Activated naive CD4-positive, alpha-beta T cell treated with anti-CD3 and anti-CD28 coated beads for 36 hours (primary cell): Measurements from ENCODE around the gene NCKAP5. TPM values are rescaled to one million over a fixed set of nuclear protein-coding genes. Genes with fewer than 3 reads are reported as not detected.

Experiments
- CTCF ChIA-PET: fragments of 350-600 bp; sonication (Branson Sonifier 250); formaldehyde crosslinking; loops from one replicate; lab custom pipeline; 2021; ENCODE audit warnings: antibody characterized with exemption; lab: Charles Lee
- DNase-seq: peaks from one replicate; pipeline ENCODE4 v3.0.0-alpha.2; 2020
- H3K27ac Mint-ChIP-seq: one replicate; pipeline ENCODE4 v1.8.0; 2021; ENCODE audit warnings: mild to moderate bottlenecking, mixed read lengths
- H3K27me3 Mint-ChIP-seq: one replicate; pipeline ENCODE4 v1.8.0; 2021; ENCODE audit warnings: low read depth, mixed read lengths
- H3K36me3 Mint-ChIP-seq: one replicate; pipeline ENCODE4 v1.8.0; 2021; ENCODE audit warnings: low read depth, mixed read lengths
- H3K4me1 Mint-ChIP-seq: one replicate; pipeline ENCODE4 v1.8.0; 2021; ENCODE audit warnings: low read depth, mixed read lengths
- H3K4me3 Mint-ChIP-seq: one replicate; pipeline ENCODE4 v1.8.0; 2021; ENCODE audit warnings: mild to moderate bottlenecking, moderate library complexity, mixed read lengths
- H3K9me3 Mint-ChIP-seq: one replicate; pipeline ENCODE4 v1.8.0; 2021; ENCODE audit warnings: mixed read lengths
- intact Hi-C: fragments of 100-400 bp; cut with micrococcal nuclease; formaldehyde crosslinking; loops from one replicate; pipeline ENCODE4 v1.15.1; 2023
- total RNA-seq, 2 experiments: library from RNA; stranded (reverse); gene quantifications; one replicate each; pipeline ENCODE4 v1.2.3, GENCODE V29; 2021

NCKAP5 gene
- not detected for total RNA-seq

DNA sequence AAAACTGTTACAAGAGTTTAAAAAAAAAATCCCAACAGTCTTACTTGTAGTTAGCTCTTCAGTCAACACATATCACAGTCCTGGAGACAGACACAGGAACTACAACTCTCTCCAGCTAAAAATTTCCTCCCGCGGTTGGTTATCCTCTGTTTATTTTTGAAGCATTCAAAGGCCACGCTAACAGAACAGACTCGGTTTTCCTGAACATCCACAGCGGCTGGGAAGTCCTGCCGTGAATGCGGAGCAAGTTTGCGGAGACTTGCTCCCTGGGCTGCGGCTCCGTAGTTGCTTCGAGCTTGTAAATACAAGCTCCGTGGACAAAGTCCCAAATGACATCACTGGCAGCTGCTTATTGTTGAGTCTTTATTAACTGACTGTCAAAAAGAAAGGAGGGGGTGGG lies at the start of gene NCKAP5:
Gene NCKAP5, minus strand, starts transcription at position 292 of the 400 bp plus-strand sequence. CDS start 50,937 bp downstream, outside the sequence.
- Mint-ChIP-seq H3K4me1 (no peaks in the 10 kb centered on the region), H3K4me3 (no peak within 1 kb of the TSS), H3K36me3 (no peaks in the 10 kb centered on the region), H3K9me3 (no peaks in the 10 kb centered on the region), H3K27ac (no peak within 1 kb of the TSS), H3K27me3 (peaks cover 22% of the 10 kb centered on the region)
- intact Hi-C loops = no loop called here
- CTCF ChIA-PET = no interaction called here
- DNase-seq = no peak

DNA sequence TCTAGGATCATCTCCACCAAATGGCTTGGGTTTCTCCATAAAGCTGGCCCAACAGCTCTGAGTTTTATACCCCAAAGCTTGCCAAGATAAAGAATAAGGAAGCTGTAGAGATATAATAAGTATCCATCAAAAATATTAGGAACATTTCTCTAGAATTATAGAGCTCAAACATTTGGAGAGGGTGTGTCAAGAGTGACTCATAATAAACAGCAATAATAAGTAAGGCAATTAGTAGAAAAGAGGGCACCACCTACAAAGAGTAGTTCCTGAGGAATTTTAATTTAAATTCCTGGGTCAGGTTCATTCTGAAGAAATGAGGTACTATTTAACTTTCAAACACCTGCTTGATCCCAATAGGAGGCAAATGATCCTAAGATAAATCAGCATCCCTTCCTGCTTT lies 41.4 kb upstream of the NCKAP5 start:
- H3K27me3 Mint-ChIP-seq = peaks cover 6% of the 10 kb centered on the region
- H3K9me3 Mint-ChIP-seq = no peaks in the 10 kb centered on the region
- CTCF ChIA-PET = no interaction called here
- no peak overlapping the region for H3K4me3 Mint-ChIP-seq
- intact Hi-C loops = no loop called here
- no peaks in the 10 kb centered on the region for H3K36me3 Mint-ChIP-seq
- H3K27ac Mint-ChIP-seq = no peak overlapping the region
- no peak for DNase-seq
- H3K4me1 Mint-ChIP-seq = no peaks in the 10 kb centered on the region

DNA sequence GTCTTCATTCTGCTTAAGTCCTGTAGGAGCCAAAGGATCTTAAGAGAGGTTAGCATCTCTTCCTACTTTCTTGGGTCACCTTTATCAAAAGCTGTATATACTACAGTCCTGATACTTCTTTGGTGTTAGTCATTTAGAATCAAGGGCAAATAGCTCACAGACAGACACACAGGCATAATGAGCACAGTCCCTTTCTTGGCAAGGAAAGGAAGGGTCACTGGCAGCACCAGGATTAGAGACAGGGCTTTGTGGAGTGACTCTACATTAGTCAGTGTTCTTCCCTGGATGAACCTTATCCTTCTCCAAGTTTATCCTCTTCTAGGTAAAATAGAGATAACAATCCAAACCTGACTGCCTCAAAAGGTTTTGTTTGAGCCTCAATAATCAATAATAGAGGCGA lies 40.0 kb upstream of the NCKAP5 start:
- no peak for DNase-seq
- intact Hi-C loops = no loop called here
- Mint-ChIP-seq H3K27ac (no peak overlapping the region), H3K27me3 (peaks cover 6% of the 10 kb centered on the region), H3K9me3 (no peaks in the 10 kb centered on the region), H3K4me1 (no peaks in the 10 kb centered on the region), H3K4me3 (no peak overlapping the region), H3K36me3 (no peaks in the 10 kb centered on the region)
- CTCF ChIA-PET = no interaction called here

DNA sequence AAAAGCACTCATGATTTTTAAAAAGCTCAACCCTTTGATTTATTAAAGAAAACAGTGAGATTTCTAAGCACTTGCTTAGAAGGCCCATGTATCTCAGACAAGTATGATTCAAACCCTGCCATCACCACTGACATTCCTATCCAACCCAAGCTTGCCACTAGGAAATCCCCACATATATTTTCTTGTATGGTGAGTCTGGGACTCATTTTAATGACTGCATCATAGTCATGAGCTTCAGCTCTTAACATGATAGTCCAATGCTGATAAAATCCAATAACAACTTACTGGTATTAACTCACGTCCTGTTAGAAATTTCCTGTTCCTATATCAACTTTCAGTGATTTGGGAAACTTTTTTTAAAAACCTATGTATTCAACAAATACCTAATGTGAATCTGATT lies 39.4 kb upstream of the NCKAP5 start:
- no peaks in the 10 kb centered on the region for H3K4me1 Mint-ChIP-seq
- peaks cover 6% of the 10 kb centered on the region for H3K27me3 Mint-ChIP-seq
- no peak overlapping the region for H3K4me3 Mint-ChIP-seq
- no peaks in the 10 kb centered on the region for H3K9me3 Mint-ChIP-seq
- DNase-seq = no peak
- CTCF ChIA-PET = no interaction called here
- no peak overlapping the region for H3K27ac Mint-ChIP-seq
- no peaks in the 10 kb centered on the region for H3K36me3 Mint-ChIP-seq
- intact Hi-C loops = no loop called here

DNA sequence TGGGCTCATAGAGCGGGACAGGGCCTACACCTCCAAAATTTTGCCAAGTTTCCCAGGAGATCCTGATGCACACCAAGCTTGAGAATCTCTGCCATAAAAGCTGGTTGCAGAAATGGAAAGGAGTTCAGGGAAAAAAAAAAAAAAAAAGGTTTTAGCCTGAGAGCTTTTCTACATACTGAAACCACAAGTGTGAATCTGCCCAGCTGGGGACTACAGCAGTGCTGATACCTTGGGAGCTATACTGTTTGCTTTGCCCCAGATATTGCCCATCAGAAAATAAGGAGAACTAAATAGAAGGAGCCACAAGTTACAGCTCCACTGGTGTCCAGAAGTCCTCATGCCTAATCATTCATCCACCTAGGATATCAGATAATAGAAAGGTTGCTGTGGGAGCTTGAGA lies 38.4 kb upstream of the NCKAP5 start:
- Mint-ChIP-seq H3K27ac (no peak overlapping the region), H3K27me3 (peaks cover 6% of the 10 kb centered on the region), H3K9me3 (no peaks in the 10 kb centered on the region)

DNA sequence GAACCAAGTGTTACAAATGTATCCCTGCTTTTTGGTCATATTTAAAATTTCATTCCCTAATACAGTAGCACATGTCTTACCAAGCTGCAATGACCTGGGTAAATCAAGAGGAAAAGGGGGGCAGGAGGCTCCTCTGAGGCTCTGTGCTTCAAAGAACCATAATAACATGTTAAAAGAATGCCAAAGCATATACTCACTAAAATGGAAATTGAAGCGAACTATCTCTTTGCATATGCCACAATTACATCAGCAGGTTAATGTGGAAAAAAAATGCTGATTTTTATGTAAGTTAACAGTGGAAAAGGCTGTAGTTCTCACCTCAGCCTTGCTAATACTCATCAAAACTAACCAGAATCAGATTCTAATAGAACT lies 37.5 kb upstream of the NCKAP5 start:
- H3K27ac Mint-ChIP-seq = no peak overlapping the region
- H3K36me3 Mint-ChIP-seq = no peaks in the 10 kb centered on the region
- CTCF ChIA-PET = no interaction called here
- DNase-seq = no peak
- H3K4me1 Mint-ChIP-seq = no peaks in the 10 kb centered on the region
- peaks cover 3% of the 10 kb centered on the region for H3K27me3 Mint-ChIP-seq
- H3K9me3 Mint-ChIP-seq = no peaks in the 10 kb centered on the region
- intact Hi-C loops = no loop called here
- H3K4me3 Mint-ChIP-seq = no peak overlapping the region

More for the DNA sequence above, 38.4 kb upstream of the NCKAP5 start:
- no peak for DNase-seq
- no peak overlapping the region for H3K4me3 Mint-ChIP-seq
- CTCF ChIA-PET = no interaction called here
- no peaks in the 10 kb centered on the region for H3K36me3 Mint-ChIP-seq
- H3K4me1 Mint-ChIP-seq = no peaks in the 10 kb centered on the region
- intact Hi-C loops = no loop called here

DNA sequence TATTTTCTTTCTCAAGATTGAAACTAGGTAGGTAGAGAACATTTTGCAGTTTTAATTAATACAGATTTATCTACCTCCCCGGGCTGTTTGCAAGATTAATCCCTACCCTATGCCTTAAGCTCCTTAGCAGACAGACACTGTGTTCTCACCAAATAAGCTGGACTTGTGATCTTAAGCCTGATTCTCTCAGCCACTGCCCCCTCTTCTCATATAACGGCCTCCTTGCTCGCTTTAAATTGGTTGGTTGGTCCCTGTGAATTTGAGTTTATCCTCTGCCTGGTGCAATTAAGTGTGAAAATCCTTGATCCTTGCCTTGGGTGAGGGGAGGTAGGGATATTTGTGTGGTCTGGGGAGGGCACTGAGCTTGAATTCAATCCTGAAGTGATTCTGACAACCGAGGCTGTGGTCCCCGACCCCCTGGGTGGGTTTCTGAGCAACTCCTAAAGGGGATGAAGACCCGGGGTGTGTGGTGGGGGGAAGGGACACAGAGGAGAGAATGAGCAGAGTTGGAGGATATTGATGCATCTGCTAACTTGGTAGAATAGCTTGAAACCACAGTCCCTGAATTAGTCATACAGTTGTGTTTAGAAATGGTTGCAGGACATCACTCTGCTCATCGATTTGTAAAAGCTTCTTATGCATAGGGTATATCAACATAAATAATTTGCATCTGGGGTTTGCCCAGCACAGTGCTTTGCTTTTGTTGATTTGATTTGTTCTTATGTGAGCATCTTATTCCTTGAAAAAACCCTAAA lies 36.9 kb upstream of the NCKAP5 start:
- DNase-seq = no peak
- no peaks in the 10 kb centered on the region for H3K36me3 Mint-ChIP-seq
- H3K4me3 Mint-ChIP-seq = no peak overlapping the region
- peaks cover 3% of the 10 kb centered on the region for H3K27me3 Mint-ChIP-seq
- intact Hi-C loops = no loop called here
- no peaks in the 10 kb centered on the region for H3K4me1 Mint-ChIP-seq
- H3K9me3 Mint-ChIP-seq = no peaks in the 10 kb centered on the region
- CTCF ChIA-PET = no interaction called here
- H3K27ac Mint-ChIP-seq = no peak overlapping the region

DNA sequence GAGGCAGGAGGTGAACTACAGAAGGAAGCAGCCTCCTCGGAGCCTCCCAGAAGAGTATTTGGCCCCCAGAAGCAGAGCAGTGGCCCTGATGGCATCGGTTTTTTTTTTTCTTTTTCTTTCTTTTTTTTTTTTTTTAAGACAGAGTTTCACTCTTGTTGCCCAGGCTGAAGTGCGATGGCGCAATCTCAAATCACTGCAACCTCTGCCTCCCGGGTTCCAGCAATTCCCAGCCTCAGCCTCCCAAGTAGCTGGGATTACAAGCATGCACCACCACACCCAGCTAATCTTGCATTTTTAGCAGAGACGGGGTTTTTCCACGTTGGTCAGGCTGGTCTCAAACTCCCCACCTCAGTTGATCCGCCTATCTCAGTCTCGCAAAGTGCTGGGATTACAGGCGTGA lies 34.8 kb upstream of the NCKAP5 start:
- intact Hi-C loops = no loop called here
- H3K4me3 Mint-ChIP-seq = no peak overlapping the region
- CTCF ChIA-PET = no interaction called here
- H3K27ac Mint-ChIP-seq = no peak overlapping the region
- DNase-seq = no peak
- peaks cover 3% of the 10 kb centered on the region for H3K27me3 Mint-ChIP-seq
- H3K36me3 Mint-ChIP-seq = no peaks in the 10 kb centered on the region
- H3K4me1 Mint-ChIP-seq = no peaks in the 10 kb centered on the region
- H3K9me3 Mint-ChIP-seq = no peaks in the 10 kb centered on the region

DNA sequence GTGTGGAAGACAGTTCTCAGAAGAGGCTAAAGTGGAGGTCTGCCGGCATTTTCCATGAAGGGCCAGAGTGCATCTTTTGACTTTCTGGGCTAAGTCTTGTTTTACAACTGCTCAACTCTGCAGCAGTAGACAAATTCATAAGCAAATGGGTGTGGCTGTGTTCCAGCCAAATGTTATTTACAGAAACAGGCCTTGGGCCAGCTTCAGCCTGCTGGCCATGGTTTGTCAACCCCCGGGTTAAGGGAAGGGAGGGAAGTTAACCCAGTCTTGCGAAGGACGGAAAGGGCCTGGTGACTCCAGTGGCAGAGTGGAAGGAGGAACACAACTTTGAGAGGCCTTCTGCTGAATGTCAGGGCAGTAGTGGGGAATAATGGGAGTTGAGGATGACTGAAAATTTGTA lies 34.3 kb upstream of the NCKAP5 start:
- Mint-ChIP-seq H3K36me3 (no peaks in the 10 kb centered on the region), H3K4me1 (no peaks in the 10 kb centered on the region), H3K9me3 (no peaks in the 10 kb centered on the region), H3K4me3 (no peak overlapping the region), H3K27ac (no peak overlapping the region), H3K27me3 (peaks cover 3% of the 10 kb centered on the region)
- CTCF ChIA-PET = no interaction called here
- intact Hi-C loops = no loop called here
- no peak for DNase-seq

DNA sequence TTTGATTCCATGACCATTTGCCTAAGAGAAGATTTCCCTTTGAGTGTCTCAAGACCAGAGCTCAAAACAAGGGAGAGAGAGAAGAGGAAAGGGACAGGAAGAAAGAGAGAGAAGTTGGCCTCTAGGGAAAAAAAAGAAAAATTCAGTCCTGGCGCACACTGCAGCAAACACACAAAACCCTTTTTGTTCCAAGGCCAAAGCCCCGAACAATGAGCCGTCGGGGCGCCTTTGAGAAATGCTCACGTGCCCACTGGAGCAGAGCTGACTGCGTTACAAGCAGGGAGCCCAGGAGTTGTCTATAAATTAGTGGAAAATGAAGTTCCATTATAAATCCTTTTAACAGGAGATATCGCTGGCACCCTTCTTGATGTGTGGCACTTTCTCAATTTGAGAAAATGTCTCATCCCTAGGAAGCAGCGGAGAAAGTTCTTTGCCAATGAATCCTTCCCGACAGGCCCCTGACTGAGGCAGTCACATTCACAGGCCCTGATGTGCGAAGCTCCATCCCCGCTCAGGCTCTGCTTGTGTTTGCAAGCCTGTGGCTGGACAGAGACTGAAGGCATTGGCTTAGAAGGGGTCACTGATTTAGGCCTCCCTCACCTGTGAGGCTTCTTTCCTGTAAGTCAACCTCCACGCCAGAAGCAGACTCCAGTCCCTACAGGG lies 32.1 kb upstream of the NCKAP5 start:
- Mint-ChIP-seq H3K36me3 (no peaks in the 10 kb centered on the region), H3K27ac (no peak overlapping the region), H3K9me3 (no peaks in the 10 kb centered on the region), H3K4me3 (no peak overlapping the region), H3K27me3 (peaks cover 5% of the 10 kb centered on the region), H3K4me1 (no peaks in the 10 kb centered on the region)
- no peak for DNase-seq
- CTCF ChIA-PET = no interaction called here
- intact Hi-C loops = no loop called here

DNA sequence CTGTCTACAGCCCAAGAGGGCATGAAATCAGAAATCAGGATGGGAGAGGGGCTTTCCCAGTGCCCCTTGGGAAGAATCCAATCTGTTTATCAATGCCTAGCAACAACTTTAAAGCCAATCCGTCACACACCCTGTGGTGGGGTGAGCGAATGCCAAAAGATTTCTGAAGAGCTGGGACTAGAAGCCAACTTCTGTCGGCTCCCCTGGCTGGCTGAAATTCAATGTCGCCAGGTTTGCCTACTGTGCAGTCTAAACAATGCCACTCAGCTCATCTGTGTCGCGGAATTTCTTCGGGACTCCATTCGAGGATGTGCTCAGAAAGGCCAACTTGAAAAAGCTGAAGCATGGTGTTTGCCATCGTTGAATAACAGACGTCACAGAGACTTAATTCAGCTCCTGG lies 31.5 kb upstream of the NCKAP5 start:
- CTCF ChIA-PET = no interaction called here
- DNase-seq = no peak
- Mint-ChIP-seq H3K27me3 (peaks cover 2% of the 10 kb centered on the region), H3K36me3 (no peaks in the 10 kb centered on the region), H3K9me3 (no peaks in the 10 kb centered on the region), H3K27ac (no peak overlapping the region), H3K4me3 (no peak overlapping the region), H3K4me1 (no peaks in the 10 kb centered on the region)
- intact Hi-C loops = no loop called here

DNA sequence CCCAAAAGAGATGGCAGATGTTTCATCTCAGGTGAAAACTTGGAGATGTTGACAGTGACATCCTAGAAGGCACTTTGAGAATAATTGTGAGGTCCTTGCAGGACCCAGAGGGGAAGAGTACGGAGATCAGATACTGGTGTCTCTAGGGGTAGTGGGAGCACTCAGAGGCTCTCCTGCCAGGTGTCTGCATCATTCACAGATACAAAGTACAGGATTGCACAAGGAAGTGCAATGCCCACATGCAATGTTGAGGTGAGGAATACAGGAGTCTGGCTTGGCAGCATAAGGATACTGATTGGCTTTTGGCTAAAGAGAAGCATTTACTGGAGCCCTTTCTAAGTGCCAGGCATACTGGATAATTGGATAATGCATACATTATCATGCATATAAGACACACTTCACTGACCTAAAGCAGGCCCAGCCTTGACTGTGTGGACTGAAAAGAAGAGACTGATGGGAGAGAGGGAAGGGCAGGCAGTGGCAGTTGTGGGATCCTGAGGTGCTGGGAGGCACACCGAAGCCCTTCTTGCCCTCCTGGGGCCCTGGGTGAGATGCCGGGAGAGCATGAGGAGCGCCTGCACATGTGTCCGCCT lies 31.0 kb upstream of the NCKAP5 start:
- Mint-ChIP-seq H3K36me3 (no peaks in the 10 kb centered on the region), H3K4me3 (no peak overlapping the region), H3K27ac (no peak overlapping the region), H3K27me3 (peaks cover 2% of the 10 kb centered on the region), H3K4me1 (no peaks in the 10 kb centered on the region), H3K9me3 (no peaks in the 10 kb centered on the region)
- DNase-seq = no peak
- intact Hi-C loops = no loop called here
- CTCF ChIA-PET = no interaction called here

DNA sequence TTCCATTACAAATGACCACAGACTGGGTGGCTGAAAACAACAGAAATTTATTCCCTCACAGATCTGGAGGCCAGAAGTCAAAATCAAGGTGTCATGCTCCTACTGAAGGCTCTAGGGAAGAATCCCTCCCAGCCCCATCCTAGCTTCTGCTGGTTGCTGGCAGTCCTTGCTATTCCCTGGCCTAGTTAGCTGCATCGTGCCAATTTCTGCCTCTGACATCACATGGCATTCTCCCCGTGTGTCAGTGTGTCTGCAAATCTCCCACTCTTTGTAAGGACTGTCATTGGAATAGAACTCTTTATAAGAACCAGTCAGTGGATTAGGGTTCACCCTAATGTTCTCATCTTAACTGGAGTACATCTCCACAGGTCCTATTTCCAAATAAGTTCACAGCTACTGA lies 30.5 kb upstream of the NCKAP5 start:
- Mint-ChIP-seq H3K9me3 (no peaks in the 10 kb centered on the region), H3K27ac (no peak overlapping the region), H3K27me3 (peaks cover 2% of the 10 kb centered on the region), H3K36me3 (no peaks in the 10 kb centered on the region), H3K4me1 (no peaks in the 10 kb centered on the region), H3K4me3 (no peak overlapping the region)
- DNase-seq = no peak
- intact Hi-C loops = no loop called here
- CTCF ChIA-PET = no interaction called here
